Measurements from ENCODE around the gene SPAG5. TPM values are rescaled to one million over a fixed set of nuclear protein-coding genes. Genes with fewer than 3 reads are reported as not detected.
A peak's percentile ranks its signal among the peaks of the same experiment; 100 is the strongest.

The SPAG5 gene
- total and polyA plus RNA-seq, 10 of the 15 experiments (the other 5 are each of a cell fraction or from before 2014, with no cell fraction given), result 73.5 to 171 (median 106) TPM

DNA sequence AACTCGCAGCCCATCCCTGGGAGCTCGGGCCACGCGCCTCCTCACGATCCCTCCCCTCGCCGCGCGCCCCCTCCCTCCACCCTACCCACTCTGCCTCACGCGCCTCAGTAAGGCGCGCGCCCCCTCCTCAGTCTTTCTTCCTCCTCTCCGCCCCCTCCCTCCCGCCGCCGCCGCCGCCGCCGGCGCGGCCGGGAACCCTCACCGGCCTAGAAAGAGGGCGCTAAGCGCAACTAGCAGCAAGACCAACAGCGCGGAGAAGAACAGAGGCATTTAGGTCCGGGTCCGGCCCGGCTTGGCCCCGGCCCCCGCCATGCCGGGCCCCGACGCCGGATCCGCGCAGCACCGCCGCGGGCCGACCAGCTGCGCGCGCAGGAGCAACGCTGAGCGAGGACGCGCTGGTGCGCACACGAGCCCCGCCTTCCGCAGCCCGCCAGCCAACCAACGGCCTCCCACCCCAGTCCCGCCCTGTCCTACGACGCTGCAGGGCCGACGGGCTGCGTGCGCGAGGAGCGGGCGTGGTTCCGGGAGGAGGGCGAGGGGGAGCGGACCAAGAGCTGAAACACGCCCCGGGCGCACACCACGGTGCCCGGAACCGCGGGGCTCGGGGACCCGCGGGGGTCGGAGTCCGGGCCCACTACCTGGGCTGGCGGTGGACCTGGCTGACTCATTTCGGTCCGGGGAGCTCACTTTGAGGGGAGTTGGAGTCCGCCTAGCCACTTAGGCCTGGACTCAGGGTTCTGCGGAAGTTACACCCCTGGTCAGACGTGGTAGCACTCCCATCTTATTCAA lies 46.2 kb upstream of the SPAG5 start, which contains the start of gene BLTP2 (continued):
- TF ChIP-seq, protein P1, sequence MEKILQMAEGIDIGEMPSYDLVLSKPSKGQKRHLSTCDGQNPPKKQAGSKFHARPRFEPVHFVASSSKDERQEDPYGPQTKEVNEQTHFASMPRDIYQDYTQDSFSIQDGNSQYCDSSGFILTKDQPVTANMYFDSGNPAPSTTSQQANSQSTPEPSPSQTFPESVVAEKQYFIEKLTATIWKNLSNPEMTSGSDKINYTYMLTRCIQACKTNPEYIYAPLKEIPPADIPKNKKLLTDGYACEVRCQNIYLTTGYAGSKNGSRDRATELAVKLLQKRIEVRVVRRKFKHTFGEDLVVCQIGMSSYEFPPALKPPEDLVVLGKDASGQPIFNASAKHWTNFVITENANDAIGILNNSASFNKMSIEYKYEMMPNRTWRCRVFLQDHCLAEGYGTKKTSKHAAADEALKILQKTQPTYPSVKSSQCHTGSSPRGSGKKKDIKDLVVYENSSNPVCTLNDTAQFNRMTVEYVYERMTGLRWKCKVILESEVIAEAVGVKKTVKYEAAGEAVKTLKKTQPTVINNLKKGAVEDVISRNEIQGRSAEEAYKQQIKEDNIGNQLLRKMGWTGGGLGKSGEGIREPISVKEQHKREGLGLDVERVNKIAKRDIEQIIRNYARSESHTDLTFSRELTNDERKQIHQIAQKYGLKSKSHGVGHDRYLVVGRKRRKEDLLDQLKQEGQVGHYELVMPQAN (conservative IDR thresholded peaks at IDR 0.05), result no peak; the same call in 1 of the 2 replicates
- TF ChIP-seq POLR2A (IDR thresholded peaks at IDR 0.05; ENCODE audit: low read depth, low read length) (peak; percentile 86), STAT1 (conservative IDR thresholded peaks at IDR 0.05) (no peak; the same call in 1 of the 2 replicates), YBX1 (IDR thresholded peaks at IDR 0.05) (no peak), POU2F2 (IDR thresholded peaks at IDR 0.05; ENCODE audit: borderline replicate concordance, low read depth, low read length) (0 out of 3 replicates have a peak, but pooled peaks have one; percentile 26), TBL1XR1 (IDR thresholded peaks at IDR 0.05; ENCODE audit: low read depth, low read length) (no peak), SP1 (IDR thresholded peaks at IDR 0.05; ENCODE audit: low read depth, low read length) (peak; percentile 87), CEBPB (IDR thresholded peaks at IDR 0.05; ENCODE audit: borderline replicate concordance in 1 of 2, low read depth in 2 of 2, low read length in 2 of 2) (no peak), CREM (IDR thresholded peaks at IDR 0.05; ENCODE audit: low read depth) (peak; percentile 80), TCF12 (IDR thresholded peaks at IDR 0.05; ENCODE audit: low read depth, low read length) (no peak), SREBF2 (IDR thresholded peaks at IDR 0.05; ENCODE audit: low read length) (no peak), RAD51 (IDR thresholded peaks at IDR 0.05) (no peak), NFIC (IDR thresholded peaks at IDR 0.05; ENCODE audit: low read depth, low read length) (no peak), ZNF384 (IDR thresholded peaks at IDR 0.05; ENCODE audit: borderline replicate concordance, low read depth, low read length) (no peak), SREBF1 (IDR thresholded peaks at IDR 0.05; ENCODE audit: low read length) (no peak), ZNF207 (IDR thresholded peaks at IDR 0.05; ENCODE audit: borderline replicate concordance) (0 out of 2 replicates have a peak, but pooled peaks have one; percentile 43), ZSCAN29 (IDR thresholded peaks at IDR 0.05) (no peak), TARDBP (IDR thresholded peaks at IDR 0.05; ENCODE audit: borderline replicate concordance) (no peak)
- TF ChIP-seq, protein P2, sequence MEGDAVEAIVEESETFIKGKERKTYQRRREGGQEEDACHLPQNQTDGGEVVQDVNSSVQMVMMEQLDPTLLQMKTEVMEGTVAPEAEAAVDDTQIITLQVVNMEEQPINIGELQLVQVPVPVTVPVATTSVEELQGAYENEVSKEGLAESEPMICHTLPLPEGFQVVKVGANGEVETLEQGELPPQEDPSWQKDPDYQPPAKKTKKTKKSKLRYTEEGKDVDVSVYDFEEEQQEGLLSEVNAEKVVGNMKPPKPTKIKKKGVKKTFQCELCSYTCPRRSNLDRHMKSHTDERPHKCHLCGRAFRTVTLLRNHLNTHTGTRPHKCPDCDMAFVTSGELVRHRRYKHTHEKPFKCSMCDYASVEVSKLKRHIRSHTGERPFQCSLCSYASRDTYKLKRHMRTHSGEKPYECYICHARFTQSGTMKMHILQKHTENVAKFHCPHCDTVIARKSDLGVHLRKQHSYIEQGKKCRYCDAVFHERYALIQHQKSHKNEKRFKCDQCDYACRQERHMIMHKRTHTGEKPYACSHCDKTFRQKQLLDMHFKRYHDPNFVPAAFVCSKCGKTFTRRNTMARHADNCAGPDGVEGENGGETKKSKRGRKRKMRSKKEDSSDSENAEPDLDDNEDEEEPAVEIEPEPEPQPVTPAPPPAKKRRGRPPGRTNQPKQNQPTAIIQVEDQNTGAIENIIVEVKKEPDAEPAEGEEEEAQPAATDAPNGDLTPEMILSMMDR (IDR thresholded peaks at IDR 0.05 in 2 of 3, conservative IDR thresholded peaks at IDR 0.05 in 1 of 3; ENCODE audit: control insufficient read depth in 2 of 3, extremely low read depth in 1 of 3, insufficient read depth in 1 of 3, low read depth in 3 of 3, low read length in 3 of 3), result no peak
- TF ChIP-seq, protein P3, sequence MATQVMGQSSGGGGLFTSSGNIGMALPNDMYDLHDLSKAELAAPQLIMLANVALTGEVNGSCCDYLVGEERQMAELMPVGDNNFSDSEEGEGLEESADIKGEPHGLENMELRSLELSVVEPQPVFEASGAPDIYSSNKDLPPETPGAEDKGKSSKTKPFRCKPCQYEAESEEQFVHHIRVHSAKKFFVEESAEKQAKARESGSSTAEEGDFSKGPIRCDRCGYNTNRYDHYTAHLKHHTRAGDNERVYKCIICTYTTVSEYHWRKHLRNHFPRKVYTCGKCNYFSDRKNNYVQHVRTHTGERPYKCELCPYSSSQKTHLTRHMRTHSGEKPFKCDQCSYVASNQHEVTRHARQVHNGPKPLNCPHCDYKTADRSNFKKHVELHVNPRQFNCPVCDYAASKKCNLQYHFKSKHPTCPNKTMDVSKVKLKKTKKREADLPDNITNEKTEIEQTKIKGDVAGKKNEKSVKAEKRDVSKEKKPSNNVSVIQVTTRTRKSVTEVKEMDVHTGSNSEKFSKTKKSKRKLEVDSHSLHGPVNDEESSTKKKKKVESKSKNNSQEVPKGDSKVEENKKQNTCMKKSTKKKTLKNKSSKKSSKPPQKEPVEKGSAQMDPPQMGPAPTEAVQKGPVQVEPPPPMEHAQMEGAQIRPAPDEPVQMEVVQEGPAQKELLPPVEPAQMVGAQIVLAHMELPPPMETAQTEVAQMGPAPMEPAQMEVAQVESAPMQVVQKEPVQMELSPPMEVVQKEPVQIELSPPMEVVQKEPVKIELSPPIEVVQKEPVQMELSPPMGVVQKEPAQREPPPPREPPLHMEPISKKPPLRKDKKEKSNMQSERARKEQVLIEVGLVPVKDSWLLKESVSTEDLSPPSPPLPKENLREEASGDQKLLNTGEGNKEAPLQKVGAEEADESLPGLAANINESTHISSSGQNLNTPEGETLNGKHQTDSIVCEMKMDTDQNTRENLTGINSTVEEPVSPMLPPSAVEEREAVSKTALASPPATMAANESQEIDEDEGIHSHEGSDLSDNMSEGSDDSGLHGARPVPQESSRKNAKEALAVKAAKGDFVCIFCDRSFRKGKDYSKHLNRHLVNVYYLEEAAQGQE (IDR thresholded peaks at IDR 0.05; ENCODE audit: low read depth, low read length), result no peak
- TF ChIP-seq, protein P4, sequence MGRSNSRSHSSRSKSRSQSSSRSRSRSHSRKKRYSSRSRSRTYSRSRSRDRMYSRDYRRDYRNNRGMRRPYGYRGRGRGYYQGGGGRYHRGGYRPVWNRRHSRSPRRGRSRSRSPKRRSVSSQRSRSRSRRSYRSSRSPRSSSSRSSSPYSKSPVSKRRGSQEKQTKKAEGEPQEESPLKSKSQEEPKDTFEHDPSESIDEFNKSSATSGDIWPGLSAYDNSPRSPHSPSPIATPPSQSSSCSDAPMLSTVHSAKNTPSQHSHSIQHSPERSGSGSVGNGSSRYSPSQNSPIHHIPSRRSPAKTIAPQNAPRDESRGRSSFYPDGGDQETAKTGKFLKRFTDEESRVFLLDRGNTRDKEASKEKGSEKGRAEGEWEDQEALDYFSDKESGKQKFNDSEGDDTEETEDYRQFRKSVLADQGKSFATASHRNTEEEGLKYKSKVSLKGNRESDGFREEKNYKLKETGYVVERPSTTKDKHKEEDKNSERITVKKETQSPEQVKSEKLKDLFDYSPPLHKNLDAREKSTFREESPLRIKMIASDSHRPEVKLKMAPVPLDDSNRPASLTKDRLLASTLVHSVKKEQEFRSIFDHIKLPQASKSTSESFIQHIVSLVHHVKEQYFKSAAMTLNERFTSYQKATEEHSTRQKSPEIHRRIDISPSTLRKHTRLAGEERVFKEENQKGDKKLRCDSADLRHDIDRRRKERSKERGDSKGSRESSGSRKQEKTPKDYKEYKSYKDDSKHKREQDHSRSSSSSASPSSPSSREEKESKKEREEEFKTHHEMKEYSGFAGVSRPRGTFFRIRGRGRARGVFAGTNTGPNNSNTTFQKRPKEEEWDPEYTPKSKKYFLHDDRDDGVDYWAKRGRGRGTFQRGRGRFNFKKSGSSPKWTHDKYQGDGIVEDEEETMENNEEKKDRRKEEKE (IDR thresholded peaks at IDR 0.05), result no peak

Data from GM12878 (cell line).